H9 (cell line): ENCODE results near the gene ACTR2. TPM values are rescaled to one million over a fixed set of nuclear protein-coding genes. Genes with fewer than 3 reads are reported as not detected.

Source experiments
- DNase-seq: peaks from one replicate; pipeline ENCODE4 v3.0.0-alpha.2; 2017
- H2AFZ ChIP-seq: one replicate; pipeline ENCODE4 v1.6.1; 2013; ENCODE audit warnings: mild to moderate bottlenecking, low read length, control low read depth, moderate library complexity
- H2AK5ac ChIP-seq: 2 replicates; pipeline ENCODE4 v1.6.1; 2013; ENCODE audit warnings: low read length, control low read depth, mixed read lengths; ENCODE audit not compliant: insufficient read length
- H2BK120ac ChIP-seq: one replicate; pipeline ENCODE4 v1.6.1; 2013; ENCODE audit warnings: low read depth, mild to moderate bottlenecking, low read length, control low read depth, inconsistent platforms; ENCODE audit not compliant: poor library complexity, severe bottlenecking
- H2BK12ac ChIP-seq: 2 replicates; pipeline ENCODE4 v1.6.1; 2013; ENCODE audit warnings: low read length, control low read depth, mixed read lengths, low read depth; ENCODE audit not compliant: insufficient read length
- H2BK15ac ChIP-seq: 2 replicates; pipeline ENCODE4 v1.6.1; 2013; ENCODE audit warnings: low read depth, low read length, control low read depth
- H2BK20ac ChIP-seq: one replicate; pipeline ENCODE4 v1.6.1; 2013; ENCODE audit warnings: low read depth, mild to moderate bottlenecking, low read length, control low read depth, inconsistent platforms; ENCODE audit not compliant: poor library complexity, severe bottlenecking
- H2BK5ac ChIP-seq: 2 replicates; pipeline ENCODE4 v1.6.1; 2013; ENCODE audit warnings: low read length, control low read depth, mixed read lengths; ENCODE audit not compliant: insufficient read length
- H3K14ac ChIP-seq: 2 replicates; pipeline ENCODE4 v1.6.1; 2013; ENCODE audit warnings: low read length, control low read depth; ENCODE audit not compliant: insufficient read depth
- H3K18ac ChIP-seq: 2 replicates; pipeline ENCODE4 v1.6.1; 2013; ENCODE audit warnings: low read depth, mild to moderate bottlenecking, mixed read lengths, low read length, control low read depth; ENCODE audit not compliant: insufficient read length
- H3K23ac ChIP-seq: 2 replicates; pipeline ENCODE4 v1.6.1; 2013; ENCODE audit warnings: low read length, control low read depth, mixed read lengths, low read depth; ENCODE audit not compliant: insufficient read length
- H3K23me2 ChIP-seq: 2 replicates; pipeline ENCODE4 v1.6.1; 2013; ENCODE audit warnings: low read depth, mild to moderate bottlenecking, mixed read lengths, low read length, control low read depth; ENCODE audit not compliant: insufficient read length, poor library complexity, severe bottlenecking
- H3K27ac ChIP-seq: 2 replicates; pipeline ENCODE4 v1.5.1; 2013; ENCODE audit warnings: low read length, control low read depth, mixed read lengths, low read depth; ENCODE audit not compliant: insufficient read length
- H3K27me3 ChIP-seq: 2 replicates; pipeline ENCODE4 v1.6.1; 2013; ENCODE audit warnings: low read length, control low read depth, inconsistent platforms; ENCODE audit not compliant: insufficient read depth
- H3K4ac ChIP-seq: 2 replicates; pipeline ENCODE4 v1.6.1; 2013; ENCODE audit warnings: low read depth, mild to moderate bottlenecking, control low read depth, inconsistent platforms, low read length, moderate library complexity
- H3K4me1 ChIP-seq: 2 replicates; pipeline ENCODE4 v1.6.1; 2013; ENCODE audit warnings: low read length, control low read depth, inconsistent platforms; ENCODE audit not compliant: insufficient read depth
- H3K4me2 ChIP-seq: 2 replicates; pipeline ENCODE4 v1.6.1; 2013; ENCODE audit warnings: low read length, control low read depth, mixed read lengths; ENCODE audit not compliant: insufficient read length, insufficient read depth
- H3K56ac ChIP-seq: 2 replicates; pipeline ENCODE4 v1.6.1; 2013; ENCODE audit warnings: low read depth, mild to moderate bottlenecking, mixed read lengths, low read length, control low read depth; ENCODE audit not compliant: insufficient read length
- H3K79me1 ChIP-seq: 2 replicates; pipeline ENCODE4 v1.6.1; 2013; ENCODE audit warnings: low read depth, mild to moderate bottlenecking, moderate library complexity, low read length, control low read depth, inconsistent platforms; ENCODE audit not compliant: insufficient read depth, poor library complexity, severe bottlenecking
- H3K79me2 ChIP-seq: 2 replicates; pipeline ENCODE4 v1.6.1; 2013; ENCODE audit warnings: low read length, control low read depth, inconsistent platforms; ENCODE audit not compliant: insufficient read depth
- H3K9ac ChIP-seq: 2 replicates; pipeline ENCODE4 v1.6.1; 2013; ENCODE audit warnings: low read length, control low read depth, mixed read lengths; ENCODE audit not compliant: insufficient read length; ENCODE audit errors: extremely low read depth
- H3K9me3 ChIP-seq: one replicate; pipeline ENCODE4 v1.6.1; 2013; ENCODE audit warnings: low read depth, low read length, inconsistent platforms; ENCODE audit not compliant: control insufficient read depth
- H3T11ph ChIP-seq: one replicate; pipeline ENCODE4 v1.6.1; 2013; ENCODE audit warnings: mild to moderate bottlenecking, low read length, control low read depth, inconsistent platforms
- H4K20me1 ChIP-seq: one replicate; pipeline ENCODE4 v1.6.1; 2013; ENCODE audit not compliant: control insufficient read depth, insufficient read length, insufficient read depth
- H4K5ac ChIP-seq: 2 replicates; pipeline ENCODE4 v1.6.1; 2013; ENCODE audit warnings: low read depth, mild to moderate bottlenecking, mixed read lengths, low read length, control low read depth; ENCODE audit not compliant: insufficient read length
- H4K8ac ChIP-seq: replicated peaks from 2 replicates; pipeline ENCODE4 v1.6.1; 2013; ENCODE audit warnings: low read length, control low read depth, mixed read lengths, low read depth; ENCODE audit not compliant: insufficient read length
- H4K91ac ChIP-seq: 2 replicates; pipeline ENCODE4 v1.6.1; 2013; ENCODE audit warnings: low read depth, mild to moderate bottlenecking, moderate library complexity, mixed read lengths, low read length, control low read depth; ENCODE audit not compliant: insufficient read length
- H3K27ac Mint-ChIP-seq, 3 experiments: 2 replicates in 2 of 3; 3 replicates in 1 of 3; pipeline ENCODE4 v1.8.0; 2020 to 2021; ENCODE audit warnings: mixed read lengths in 3 of 3, mild to moderate bottlenecking in 1 of 3, moderate library complexity in 1 of 3
- H3K27me3 Mint-ChIP-seq: 2 replicates; pipeline ENCODE4 v1.8.0; 2021; ENCODE audit warnings: low read depth, mild to moderate bottlenecking, moderate library complexity, mixed read lengths
- H3K36me3 Mint-ChIP-seq, 3 experiments: 2 replicates in 2 of 3; 3 replicates in 1 of 3; pipeline ENCODE4 v1.8.0; 2020 to 2021; ENCODE audit warnings: low read depth in 3 of 3, mixed read lengths in 3 of 3; ENCODE audit not compliant: insufficient read depth in 1 of 3
- H3K4me1 Mint-ChIP-seq, 2 experiments: 2 replicates each; pipeline ENCODE4 v1.8.0; 2020; ENCODE audit warnings: mixed read lengths in 2 of 2
- H3K4me3 Mint-ChIP-seq, 2 experiments: 2 replicates in 1 of 2; 3 replicates in 1 of 2; pipeline ENCODE4 v1.8.0; 2020 to 2021; ENCODE audit warnings: mild to moderate bottlenecking in 2 of 2, mixed read lengths in 2 of 2, moderate library complexity in 1 of 2
- H3K9me3 Mint-ChIP-seq, 2 experiments: 2 replicates in 1 of 2; 3 replicates in 1 of 2; pipeline ENCODE4 v1.8.0; 2020; ENCODE audit warnings: mild to moderate bottlenecking in 2 of 2, mixed read lengths in 2 of 2, moderate library complexity in 1 of 2
- WGBS: extraction: QIAGEN DNeasy Blood & Tissue Kit; methylation state at CpG from one replicate; pipeline ENCODE4 v1.1.7; 2013; ENCODE audit warnings: missing lambda C conversion rate, low lambda C conversion rate, mixed read lengths; ENCODE audit not compliant: insufficient read length; ENCODE audit errors: extremely low coverage; 5-methylcytosine and 5-hydroxymethylcytosine counted together
- total RNA-seq: library from RNA; stranded (reverse); gene quantifications from 2 replicates; pipeline ENCODE4 v1.2.1, GENCODE V29; 2021
- TF ChIP-seq, protein P1 (sequence below): fragments of 200-600 bp; sonication (generic); conservative IDR thresholded peaks from 3 replicates; pipeline ENCODE4 v1.8.0; 2021; ENCODE audit warnings: antibody characterized with exemption, mild to moderate bottlenecking

Gene ACTR2
- total RNA-seq, 1 experiment from 2014 or later = 176 TPM

DNA sequence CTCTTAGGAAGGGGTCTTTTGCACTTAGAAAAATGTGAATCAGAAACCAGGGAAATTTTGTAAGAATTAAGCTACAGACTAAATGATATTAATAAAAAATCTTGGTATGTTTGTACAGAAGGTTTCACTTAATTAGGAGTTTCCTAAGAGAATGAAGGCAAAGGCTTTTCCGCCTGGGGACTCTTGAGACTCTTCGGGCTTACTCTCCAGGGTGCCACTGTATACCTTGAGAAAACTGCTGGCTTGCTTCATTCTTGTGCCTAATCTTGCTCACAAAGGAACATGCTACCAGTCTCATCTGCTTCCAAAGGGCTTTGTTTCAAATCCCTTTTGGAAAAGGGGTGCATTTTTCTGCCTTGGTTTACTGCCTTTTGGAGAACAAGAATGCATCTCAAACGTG lies 49.5 kb downstream of the ACTR2 start:
- WGBS = no CpG with 5 or more reads among the region's 3 CpGs
- H3K14ac ChIP-seq = no peak overlapping the region
- TF ChIP-seq, protein P1, sequence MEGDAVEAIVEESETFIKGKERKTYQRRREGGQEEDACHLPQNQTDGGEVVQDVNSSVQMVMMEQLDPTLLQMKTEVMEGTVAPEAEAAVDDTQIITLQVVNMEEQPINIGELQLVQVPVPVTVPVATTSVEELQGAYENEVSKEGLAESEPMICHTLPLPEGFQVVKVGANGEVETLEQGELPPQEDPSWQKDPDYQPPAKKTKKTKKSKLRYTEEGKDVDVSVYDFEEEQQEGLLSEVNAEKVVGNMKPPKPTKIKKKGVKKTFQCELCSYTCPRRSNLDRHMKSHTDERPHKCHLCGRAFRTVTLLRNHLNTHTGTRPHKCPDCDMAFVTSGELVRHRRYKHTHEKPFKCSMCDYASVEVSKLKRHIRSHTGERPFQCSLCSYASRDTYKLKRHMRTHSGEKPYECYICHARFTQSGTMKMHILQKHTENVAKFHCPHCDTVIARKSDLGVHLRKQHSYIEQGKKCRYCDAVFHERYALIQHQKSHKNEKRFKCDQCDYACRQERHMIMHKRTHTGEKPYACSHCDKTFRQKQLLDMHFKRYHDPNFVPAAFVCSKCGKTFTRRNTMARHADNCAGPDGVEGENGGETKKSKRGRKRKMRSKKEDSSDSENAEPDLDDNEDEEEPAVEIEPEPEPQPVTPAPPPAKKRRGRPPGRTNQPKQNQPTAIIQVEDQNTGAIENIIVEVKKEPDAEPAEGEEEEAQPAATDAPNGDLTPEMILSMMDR = no peak

More for the DNA sequence above, 49.5 kb downstream of the ACTR2 start:
- no peak overlapping the region for H2BK12ac ChIP-seq
- no peaks in the 10 kb centered on the region for H3K79me2 ChIP-seq
- H3K27ac ChIP-seq = no peak overlapping the region
- H2AK5ac ChIP-seq = no peak overlapping the region
- H3K18ac ChIP-seq = no peak overlapping the region
- Mint-ChIP-seq H3K4me3 (no peak overlapping the region), H3K9me3 (peaks cover 0 to 2% of the 10 kb centered on the region in 2 experiments; a peak in 2 of 5 replicates), H3K4me1 (peaks cover 10 to 11% of the 10 kb centered on the region in 2 experiments), H3K36me3 (peaks cover 0 to 7% (median 0%) of the 10 kb centered on the region in 3 experiments; a peak in 4 of 7 replicates), H3K27ac (no peak overlapping the region), H3K27me3 (peaks cover 99% of the 10 kb centered on the region)
- no peak overlapping the region for H4K5ac ChIP-seq
- no peak overlapping the region for H3T11ph ChIP-seq
- H2BK20ac ChIP-seq = no peak overlapping the region
- H3K9ac ChIP-seq = no peak overlapping the region
- H3K23me2 ChIP-seq = no peaks in the 10 kb centered on the region
- H2BK120ac ChIP-seq = no peak overlapping the region
- no peaks in the 10 kb centered on the region for H3K79me1 ChIP-seq
- H4K20me1 ChIP-seq = no peaks in the 10 kb centered on the region
- no peak overlapping the region for H4K91ac ChIP-seq
- DNase-seq = no peak
- no peak overlapping the region for H2BK5ac ChIP-seq
- no peaks in the 10 kb centered on the region for H3K4me1 ChIP-seq
- H3K27me3 ChIP-seq = peaks cover 54% of the 10 kb centered on the region
- no peak overlapping the region for H2AFZ ChIP-seq
- no peak overlapping the region for H2BK15ac ChIP-seq
- no peak overlapping the region for H3K4ac ChIP-seq
- no peak overlapping the region for H3K4me2 ChIP-seq
- H3K9me3 ChIP-seq = no peaks in the 10 kb centered on the region
- no peak overlapping the region for H4K8ac ChIP-seq
- no peak overlapping the region for H3K56ac ChIP-seq
- H3K23ac ChIP-seq = no peak overlapping the region
